ENCODE measurements around the gene TMEM223. TPM values are rescaled to one million over a fixed set of nuclear protein-coding genes. Genes with fewer than 3 reads are reported as not detected.

The TMEM223 gene
- total RNA-seq, 1 experiment from 2014 or later, result 32.0 TPM

Other genes with a start within 250 kb of the TMEM223 start
- 110 and 122 TPM in 2 replicates for gene AHNAK, start 245.2 kb downstream of the TMEM223 start, total RNA-seq (2014; rRNA removed; shearing (Covaris generic); ENCODE audit: low replicate concordance)
- gene EEF1G, start 218.1 kb downstream of the TMEM223 start, total RNA-seq (2014; rRNA removed; shearing (Covaris generic); ENCODE audit: low replicate concordance), result 2,571 and 3,577 TPM in 2 replicates
- 11.1 and 20.3 TPM in 2 replicates for gene TUT1, start 200.5 kb downstream of the TMEM223 start, total RNA-seq (2014; rRNA removed; shearing (Covaris generic); ENCODE audit: low replicate concordance)
- 84.9 and 117 TPM in 2 replicates for gene MTA2, start 190.1 kb downstream of the TMEM223 start, total RNA-seq (2014; rRNA removed; shearing (Covaris generic); ENCODE audit: low replicate concordance)
- 18.1 and 20.9 TPM in 2 replicates for gene EML3, start 179.2 kb downstream of the TMEM223 start, total RNA-seq (2014; rRNA removed; shearing (Covaris generic); ENCODE audit: low replicate concordance)
- gene ROM1, start 178.7 kb downstream of the TMEM223 start, total RNA-seq (2014; rRNA removed; shearing (Covaris generic); ENCODE audit: low replicate concordance), result 2.5 and 8.5 TPM in 2 replicates
- 24.6 and 32.9 TPM in 2 replicates for gene B3GAT3, start 170.0 kb downstream of the TMEM223 start, total RNA-seq (2014; rRNA removed; shearing (Covaris generic); ENCODE audit: low replicate concordance)
- gene GANAB, start 145.4 kb downstream of the TMEM223 start, total RNA-seq (2014; rRNA removed; shearing (Covaris generic); ENCODE audit: low replicate concordance), result 496 and 667 TPM in 2 replicates
- gene INTS5, start 138.7 kb downstream of the TMEM223 start, total RNA-seq (2014; rRNA removed; shearing (Covaris generic); ENCODE audit: low replicate concordance), result 8.0 and 22.8 TPM in 2 replicates
- 64.8 and 73.5 TPM in 2 replicates for gene C11orf98, start 126.8 kb downstream of the TMEM223 start, total RNA-seq (2014; rRNA removed; shearing (Covaris generic); ENCODE audit: low replicate concordance)
- gene CSKMT, start 126.7 kb downstream of the TMEM223 start, total RNA-seq (2014; rRNA removed; shearing (Covaris generic); ENCODE audit: low replicate concordance), result 10.9 and 14.9 TPM in 2 replicates
- gene UQCC3, start 120.3 kb downstream of the TMEM223 start, total RNA-seq (2014; rRNA removed; shearing (Covaris generic); ENCODE audit: low replicate concordance), result 16.4 and 22.2 TPM in 2 replicates
- 4.7 and 9.8 TPM in 2 replicates for gene LBHD1, start 119.7 kb downstream of the TMEM223 start, total RNA-seq (2014; rRNA removed; shearing (Covaris generic); ENCODE audit: low replicate concordance)
- gene UBXN1, start 112.9 kb downstream of the TMEM223 start, total RNA-seq (2014; rRNA removed; shearing (Covaris generic); ENCODE audit: low replicate concordance), result 85.5 and 147 TPM in 2 replicates
- gene LRRN4CL, start 102.5 kb downstream of the TMEM223 start, total RNA-seq (2014; rRNA removed; shearing (Covaris generic); ENCODE audit: low replicate concordance), result 1.4 and 2.3 TPM in 2 replicates
- gene BSCL2, start 84.6 kb downstream of the TMEM223 start, total RNA-seq (2014; rRNA removed; shearing (Covaris generic); ENCODE audit: low replicate concordance), result 57.4 and 185 TPM in 2 replicates
- not detected in 2 replicates for gene GNG3, start 84.3 kb downstream of the TMEM223 start, total RNA-seq (2014; rRNA removed; shearing (Covaris generic); ENCODE audit: low replicate concordance)
- gene HNRNPUL2, start 64.5 kb downstream of the TMEM223 start, total RNA-seq (2014; rRNA removed; shearing (Covaris generic); ENCODE audit: low replicate concordance), result 2.1 and 4.5 TPM in 2 replicates
- gene TTC9C, start 63.5 kb downstream of the TMEM223 start, total RNA-seq (2014; rRNA removed; shearing (Covaris generic); ENCODE audit: low replicate concordance), result 31.8 and 42.3 TPM in 2 replicates
- 8.5 and 19.1 TPM in 2 replicates for gene ZBTB3, start 37.8 kb downstream of the TMEM223 start, total RNA-seq (2014; rRNA removed; shearing (Covaris generic); ENCODE audit: low replicate concordance)
- 77.9 and 85.4 TPM in 2 replicates for gene POLR2G, start 30.4 kb downstream of the TMEM223 start, total RNA-seq (2014; rRNA removed; shearing (Covaris generic); ENCODE audit: low replicate concordance)
- gene TAF6L, start 20.6 kb downstream of the TMEM223 start, total RNA-seq (2014; rRNA removed; shearing (Covaris generic); ENCODE audit: low replicate concordance), result 22.9 and 28.7 TPM in 2 replicates
- 27.5 and 46.6 TPM in 2 replicates for gene TMEM179B, start 4.6 kb downstream of the TMEM223 start, total RNA-seq (2014; rRNA removed; shearing (Covaris generic); ENCODE audit: low replicate concordance)
- 5.4 and 15.6 TPM in 2 replicates for gene NXF1, start 13.4 kb upstream of the TMEM223 start, total RNA-seq (2014; rRNA removed; shearing (Covaris generic); ENCODE audit: low replicate concordance)
- gene STX5, start 40.0 kb upstream of the TMEM223 start, total RNA-seq (2014; rRNA removed; shearing (Covaris generic); ENCODE audit: low replicate concordance), result 28.0 and 42.3 TPM in 2 replicates
- not detected in 2 replicates for gene TEX54, start 40.8 kb upstream of the TMEM223 start, total RNA-seq (2014; rRNA removed; shearing (Covaris generic); ENCODE audit: low replicate concordance)
- gene WDR74, start 47.6 kb upstream of the TMEM223 start, total RNA-seq (2014; rRNA removed; shearing (Covaris generic); ENCODE audit: low replicate concordance), result 135 and 139 TPM in 2 replicates
- 545 and 579 TPM in 2 replicates for gene SLC3A2, start 88.9 kb upstream of the TMEM223 start, total RNA-seq (2014; rRNA removed; shearing (Covaris generic); ENCODE audit: low replicate concordance)
- gene CHRM1, start 129.4 kb upstream of the TMEM223 start, total RNA-seq (2014; rRNA removed; shearing (Covaris generic); ENCODE audit: low replicate concordance), result 0.22 and 1.3 TPM in 2 replicates
- not detected in 2 replicates for gene SLC22A6, start 193.0 kb upstream of the TMEM223 start, total RNA-seq (2014; rRNA removed; shearing (Covaris generic); ENCODE audit: low replicate concordance)
- not detected in 2 replicates for gene SLC22A8, start 223.8 kb upstream of the TMEM223 start, total RNA-seq (2014; rRNA removed; shearing (Covaris generic); ENCODE audit: low replicate concordance)